Thoracic aorta (tissue), 2 donors: ENCODE measurements around the gene MCF2L2. TPM values are rescaled to one million over a fixed set of nuclear protein-coding genes. Genes with fewer than 3 reads are reported as not detected.

Experiments
- ATAC-seq: fragments of 150-250 bp; one replicate; pipeline ENCODE4 v1.8.0; 2017; ENCODE audit warnings: low read depth; ENCODE audit not compliant: insufficient number of reproducible peaks, low FRiP score
- DNase-seq: peaks from one replicate; pipeline ENCODE4 v3.0.0-alpha.2; 2020; ENCODE audit warnings: low spot score
- H3K27ac ChIP-seq, 2 donors: fragments of 200-600 bp; sonication (generic); 1 replicate in 1 of 2; 2 replicates in 1 of 2; pipeline ENCODE4 v1.5.1; 2016; ENCODE audit warnings: mild to moderate bottlenecking in 2 of 2, moderate library complexity in 2 of 2
- H3K27me3 ChIP-seq: fragments of 200-600 bp; sonication (generic); replicated peaks from 2 replicates; pipeline ENCODE4 v1.6.0; 2016; ENCODE audit warnings: mild to moderate bottlenecking; ENCODE audit not compliant: insufficient read depth
- H3K36me3 ChIP-seq: fragments of 200-600 bp; sonication (generic); one replicate; pipeline ENCODE4 v1.5.1; 2016
- H3K4me1 ChIP-seq, 2 donors: fragments of 200-600 bp; sonication (generic); 1 replicate in 1 of 2; 2 replicates in 1 of 2; pipeline versions ENCODE4 v1.5.1 to v1.6.0; 2016; ENCODE audit warnings: low read depth in 2 of 2, mild to moderate bottlenecking in 1 of 2; ENCODE audit not compliant: control insufficient read depth in 1 of 2
- H3K4me3 ChIP-seq: fragments of 200-600 bp; sonication (generic); 2 replicates; pipeline ENCODE4 v1.5.1; 2016; ENCODE audit warnings: mild to moderate bottlenecking
- H3K9me3 ChIP-seq: fragments of 200-600 bp; sonication (generic); 2 replicates; pipeline ENCODE4 v1.5.1; 2016
- CTCF ChIP-seq: fragments of 200-600 bp; sonication (generic); IDR thresholded peaks from one replicate; pipeline ENCODE4 v1.5.1; 2019; ENCODE audit warnings: antibody characterized with exemption
- total RNA-seq, 2 donors: library from RNA; depleted of rRNA; stranded (reverse); fragments of >200 nt; gene quantifications; one replicate each; pipeline versions ENCODE4 v1.1.0 to v1.2.3, GENCODE V29; 2016

The MCF2L2 gene
- total RNA-seq, 2 donors from 2014 or later: 0.85 to 1.5 TPM

- no peaks in the 10 kb centered on the region for H3K36me3 ChIP-seq
- no peak for TF ChIP-seq CTCF
- H3K4me3 ChIP-seq: no peak overlapping the region
- DNase-seq (no peak), ATAC-seq (no peak)
- H3K27me3 ChIP-seq: no peaks in the 10 kb centered on the region
- no peak overlapping the region for H3K27ac ChIP-seq
- no peaks in the 10 kb centered on the region for H3K9me3 ChIP-seq
- H3K4me1 ChIP-seq: no peaks in the 10 kb centered on the region
These were observed 71.5 kb downstream of the MCF2L2 start for GRCh38 chr3:183356920-183357319.

DNA sequence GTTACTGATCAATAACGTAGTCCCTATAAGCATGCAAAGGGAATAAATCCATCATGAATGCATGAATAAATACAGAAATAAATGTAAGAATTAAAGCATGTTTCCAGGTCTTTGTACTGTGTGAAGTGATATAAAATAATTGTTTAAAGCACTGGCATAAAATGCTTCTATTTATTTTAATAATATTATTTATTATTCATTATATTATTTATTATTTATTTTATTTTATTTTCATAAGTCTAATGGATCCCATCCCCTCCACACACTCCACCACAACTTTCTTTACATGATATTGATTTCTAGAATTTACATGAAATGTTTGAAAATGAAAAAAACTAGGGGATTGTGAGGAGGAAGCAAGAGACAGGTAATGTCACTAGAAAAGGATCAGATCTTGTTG, 73.5 kb downstream of the MCF2L2 start:
- no peak for DNase-seq
- no peaks in the 10 kb centered on the region for H3K4me1 ChIP-seq
- no peaks in the 10 kb centered on the region for H3K27me3 ChIP-seq
- TF ChIP-seq CTCF: no peak
- no peaks in the 10 kb centered on the region for H3K9me3 ChIP-seq
- ATAC-seq: no peak
- no peak overlapping the region for H3K27ac ChIP-seq
- H3K4me3 ChIP-seq: no peak overlapping the region
- H3K36me3 ChIP-seq: no peaks in the 10 kb centered on the region

DNA sequence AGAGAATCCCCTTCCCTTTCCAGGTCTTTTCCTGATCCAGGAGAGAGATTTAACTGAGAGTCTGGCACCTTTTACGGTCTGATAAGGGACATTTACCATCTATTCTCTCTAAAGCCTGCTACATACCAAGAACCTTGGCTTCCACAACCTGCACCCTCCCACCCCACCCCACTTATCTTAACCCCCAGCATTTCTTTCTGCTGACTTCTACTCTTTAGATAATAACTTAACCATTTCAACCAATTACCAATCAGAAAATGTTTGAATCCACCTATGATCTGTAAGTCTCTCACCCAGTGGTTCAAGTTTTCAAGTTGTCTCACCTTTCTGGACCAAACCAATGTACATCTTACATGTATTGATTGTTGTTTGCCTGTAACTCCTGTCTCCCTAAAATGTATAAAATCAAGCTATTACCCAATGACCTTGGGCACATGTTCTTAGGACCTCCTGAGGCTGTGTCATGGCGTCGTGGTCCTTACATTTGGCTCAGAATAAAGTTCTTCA, 74.0 kb downstream of the MCF2L2 start:
- Histone ChIP-seq H3K4me3 (no peak overlapping the region), H3K4me1 (no peaks in the 10 kb centered on the region), H3K9me3 (no peaks in the 10 kb centered on the region), H3K36me3 (no peaks in the 10 kb centered on the region), H3K27me3 (no peaks in the 10 kb centered on the region), H3K27ac (no peak overlapping the region)
- no peak for ATAC-seq
- DNase-seq: no peak
- TF ChIP-seq CTCF: no peak

- ATAC-seq: no peak
- Histone ChIP-seq H3K4me1 (no peaks in the 10 kb centered on the region), H3K4me3 (no peak overlapping the region)
These were observed 75.0 kb downstream of the MCF2L2 start for GRCh38 chr3:183353421-183353820.

DNA sequence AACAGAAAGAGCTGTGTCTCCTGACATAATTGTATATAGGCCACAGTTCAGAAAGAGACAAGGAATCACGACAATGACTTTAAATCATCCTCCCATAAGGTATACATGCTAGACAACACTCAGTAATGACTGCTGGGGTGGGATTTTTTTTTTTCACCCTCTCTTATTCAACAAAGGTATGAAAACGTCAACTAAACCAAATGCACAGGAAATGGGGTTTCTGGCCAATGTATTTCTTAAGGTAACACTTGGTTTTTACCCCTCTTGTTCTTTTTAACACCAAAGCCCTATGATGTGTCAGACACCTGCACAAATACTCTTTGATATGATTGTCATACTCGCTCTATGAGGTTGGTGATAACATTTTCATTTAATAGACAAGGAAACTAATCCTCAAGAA, 78.3 kb downstream of the MCF2L2 start:
- Histone ChIP-seq H3K9me3 (no peaks in the 10 kb centered on the region), H3K36me3 (no peaks in the 10 kb centered on the region), H3K27ac (no peak overlapping the region), H3K4me1 (no peaks in the 10 kb centered on the region), H3K27me3 (no peaks in the 10 kb centered on the region), H3K4me3 (no peak overlapping the region)
- DNase-seq (no peak), ATAC-seq (no peak)
- TF ChIP-seq CTCF: no peak

More at GRCh38 chr3:183353421-183353820, 75.0 kb downstream of the MCF2L2 start:
- Histone ChIP-seq H3K9me3 (no peaks in the 10 kb centered on the region), H3K27ac (no peak overlapping the region), H3K36me3 (no peaks in the 10 kb centered on the region), H3K27me3 (no peaks in the 10 kb centered on the region)
- DNase-seq: no peak
- no peak for TF ChIP-seq CTCF
